Testis (tissue), 2 donors: ENCODE data around the gene TAS1R1.

Experiments used
- CTCF ChIP-seq, 3 experiments: fragments of 450-650 bp in 2 of 3; fragments of 200-600 bp in 1 of 3; sonication (generic) in 1 of 3; IDR thresholded peaks; one replicate each; pipeline ENCODE4 v1.5.1; 2016 to 2019; ENCODE audit warnings: antibody characterized with exemption in 3 of 3, mild to moderate bottlenecking in 2 of 3, moderate library complexity in 1 of 3
- POLR2A ChIP-seq: fragments of 450-650 bp; IDR thresholded peaks from one replicate; pipeline ENCODE4 v1.6.1; 2017; ENCODE audit warnings: antibody characterized with exemption, mild to moderate bottlenecking, moderate library complexity

- TF ChIP-seq CTCF (IDR thresholded peaks at IDR 0.05), result no peak
- TF ChIP-seq POLR2A, result no peak
These were observed 9.6 kb upstream of the TAS1R1 start for GRCh38 chr1:6545276-6546112.
